Loucy (cell line): ENCODE results near the gene LILRB3.
A peak's percentile ranks its signal among the peaks of the same experiment; 100 is the strongest.

Experiments
- H2AFZ ChIP-seq: fragments of 200-600 bp; sonication (generic); 2 replicates; pipeline ENCODE4 v1.6.0; 2016; ENCODE audit warnings: antibody characterized with exemption, mild to moderate bottlenecking, low read length, moderate library complexity
- H3F3A ChIP-seq: fragments of 200-600 bp; 2 replicates; pipeline ENCODE4 v1.6.0; 2016; ENCODE audit warnings: antibody characterized with exemption, low read depth, mild to moderate bottlenecking
- H3K27me3 ChIP-seq: fragments of 200-600 bp; sonication (generic); 2 replicates; pipeline ENCODE4 v1.6.1; 2014; ENCODE audit warnings: low read length, mild to moderate bottlenecking; ENCODE audit not compliant: insufficient read depth, poor library complexity, severe bottlenecking
- H3K36me3 ChIP-seq: fragments of 200-600 bp; sonication (generic); 2 replicates; pipeline ENCODE4 v1.6.1; 2016; ENCODE audit warnings: low read length; ENCODE audit not compliant: insufficient read depth
- H3K4me1 ChIP-seq: fragments of 200-600 bp; sonication (generic); 2 replicates; pipeline ENCODE4 v1.5.1; 2014; ENCODE audit warnings: low read length, mild to moderate bottlenecking; ENCODE audit not compliant: insufficient read depth, poor library complexity, severe bottlenecking
- H3K4me2 ChIP-seq: fragments of 200-600 bp; sonication (generic); 2 replicates; pipeline ENCODE4 v1.6.0; 2014; ENCODE audit warnings: antibody characterized with exemption, low read length, low read depth, mild to moderate bottlenecking; ENCODE audit not compliant: poor library complexity, severe bottlenecking
- H3K4me3 ChIP-seq: fragments of 200-600 bp; sonication (generic); 2 replicates; pipeline ENCODE4 v1.5.1; 2014; ENCODE audit warnings: low read length, mild to moderate bottlenecking, mixed read lengths; ENCODE audit not compliant: poor library complexity, severe bottlenecking
- H3K79me2 ChIP-seq: fragments of 200-600 bp; sonication (generic); 2 replicates; pipeline ENCODE4 v1.6.1; 2014; ENCODE audit warnings: low read length; ENCODE audit not compliant: insufficient read depth
- H3K9ac ChIP-seq: fragments of 200-600 bp; sonication (generic); 2 replicates; pipeline ENCODE4 v1.6.0; 2014; ENCODE audit warnings: mild to moderate bottlenecking, low read depth, low read length, moderate library complexity; ENCODE audit not compliant: poor library complexity, severe bottlenecking
- H3K9me2 ChIP-seq: fragments of 200-600 bp; sonication (generic); replicated peaks from 2 replicates; pipeline ENCODE4 v1.6.1; 2016; ENCODE audit warnings: low read depth, low read length, mixed read lengths
- H3K9me3 ChIP-seq: fragments of 200-600 bp; sonication (generic); 2 replicates; pipeline ENCODE4 v1.6.1; 2014; ENCODE audit warnings: mild to moderate bottlenecking, antibody characterized with exemption, low read length, low read depth; ENCODE audit not compliant: insufficient read depth
- H4K20me1 ChIP-seq: fragments of 200-600 bp; sonication (generic); 2 replicates; pipeline ENCODE4 v1.6.0; 2014; ENCODE audit warnings: antibody characterized with exemption, low read length, mild to moderate bottlenecking; ENCODE audit not compliant: insufficient read depth, poor library complexity, severe bottlenecking
- CTCF ChIP-seq: fragments of 200-600 bp; sonication (generic); conservative IDR thresholded peaks from 2 replicates; pipeline ENCODE4 v1.5.1; 2014; ENCODE audit warnings: mild to moderate bottlenecking, antibody characterized with exemption, low read length
- EZH2phosphoT487 ChIP-seq: fragments of 200-600 bp; IDR thresholded peaks from 2 replicates; pipeline ENCODE4 v1.6.1; 2018; ENCODE audit warnings: antibody characterized with exemption, mild to moderate bottlenecking, moderate library complexity, borderline replicate concordance

Gene LILRB3

GRCh38 chr19:54189735-54190502 is 32.9 kb downstream of the LILRB3 start:
- peaks cover 48% of the 10 kb centered on the region for H3K79me2 ChIP-seq
- peaks cover 10% of the 10 kb centered on the region; the same call in 1 of the 2 replicates for H3K36me3 ChIP-seq
- H3F3A ChIP-seq = no peaks in the 10 kb centered on the region
- peaks cover 26% of the 10 kb centered on the region for H4K20me1 ChIP-seq
- H3K4me2 ChIP-seq = peak overlapping the region; percentile 56
- H3K4me1 ChIP-seq = peaks cover 26% of the 10 kb centered on the region
- TF ChIP-seq CTCF (no peak), EZH2phosphoT487 (no peak)
- H3K27me3 ChIP-seq = no peaks in the 10 kb centered on the region
- no peaks in the 10 kb centered on the region for H3K9me3 ChIP-seq
- H3K4me3 ChIP-seq = peak overlapping the region; percentile 89
- no peaks in the 10 kb centered on the region for H3K9me2 ChIP-seq
- peak overlapping the region; percentile 80 for H2AFZ ChIP-seq
- peak overlapping the region; percentile 95 for H3K9ac ChIP-seq

GRCh38 chr19:54189145-54189734 is 33.6 kb downstream of the LILRB3 start, which contains the start of gene MBOAT7:
Gene MBOAT7 (minus strand): TSS chr19:54189580. CDS start chr19:54188508, 1,072 bp downstream.
- peak within 1 kb of the TSS; percentile 95 for H3K9ac ChIP-seq
- H3K9me3 ChIP-seq = no peaks in the 10 kb centered on the region
- H4K20me1 ChIP-seq = peaks cover 26% of the 10 kb centered on the region
- H3K4me3 ChIP-seq = peak within 1 kb of the TSS; percentile 89
- H3K4me1 ChIP-seq = peaks cover 26% of the 10 kb centered on the region
- TF ChIP-seq EZH2phosphoT487 = no peak
- peak; percentile 41 for TF ChIP-seq CTCF
- H3K9me2 ChIP-seq = no peaks in the 10 kb centered on the region
- H3K79me2 ChIP-seq = peaks cover 48% of the 10 kb centered on the region
- no peaks in the 10 kb centered on the region for H3F3A ChIP-seq
- peak within 1 kb of the TSS; percentile 84 for H3K4me2 ChIP-seq
- H3K36me3 ChIP-seq = peaks cover 10% of the 10 kb centered on the region; the same call in 1 of the 2 replicates
- H2AFZ ChIP-seq = peak within 1 kb of the TSS; percentile 80
- H3K27me3 ChIP-seq = no peaks in the 10 kb centered on the region

- Histone ChIP-seq H3K27me3 (no peaks in the 10 kb centered on the region), H3K79me2 (peaks cover 46% of the 10 kb centered on the region), H3K4me3 (peak overlapping the region; percentile 82), H3K9ac (peak overlapping the region; percentile 95), H4K20me1 (peaks cover 26% of the 10 kb centered on the region), H3K4me2 (peak overlapping the region; percentile 84), H3K9me3 (no peaks in the 10 kb centered on the region), H3K9me2 (no peaks in the 10 kb centered on the region), H3F3A (no peaks in the 10 kb centered on the region), H3K4me1 (peaks cover 26% of the 10 kb centered on the region), H2AFZ (no peak overlapping the region), H3K36me3 (peaks cover 5% of the 10 kb centered on the region; the same call in 1 of the 2 replicates)
- TF ChIP-seq EZH2phosphoT487 (no peak), CTCF (no peak)
Observed at GRCh38 chr19:54188215-54188871, 34.5 kb downstream of the LILRB3 start.
